OCI-LY3 (cell line): ENCODE data around the gene DHRSX.

Experiments
- H2AFZ ChIP-seq: fragments of 200-600, 300-600 bp; shearing (Covaris generic); 2 replicates; pipeline ENCODE4 v1.6.0; 2014; ENCODE audit warnings: antibody characterized with exemption, low read depth, low read length
- H3K27ac ChIP-seq: fragments of 200-600, 300-600 bp; sonication (generic); 2 replicates; pipeline ENCODE4 v1.5.1; 2014; ENCODE audit warnings: mild to moderate bottlenecking, low read length, moderate library complexity, mixed read lengths
- H3K27me3 ChIP-seq: fragments of 200-600, 300-600 bp; sonication (generic); 2 replicates; pipeline ENCODE4 v1.6.1; 2014; ENCODE audit warnings: low read depth, low read length, mixed read lengths
- H3K36me3 ChIP-seq: fragments of 200-600, 300-600 bp; sonication (generic); replicated peaks from 2 replicates; pipeline ENCODE3; 2014; ENCODE audit warnings: low read depth, low read length, mixed read lengths
- H3K4me1 ChIP-seq: fragments of 300-600, 200-600 bp; sonication (generic); 2 replicates; pipeline ENCODE4 v1.6.1; 2014; ENCODE audit warnings: low read length, mixed read lengths
- H3K4me2 ChIP-seq: fragments of 200-600, 300-600 bp; sonication (generic); 2 replicates; pipeline ENCODE4 v1.6.1; 2014; ENCODE audit warnings: low read length, mixed read lengths
- H3K4me3 ChIP-seq: fragments of 300-600, 200-600 bp; sonication (generic); 2 replicates; pipeline ENCODE4 v1.5.1; 2014; ENCODE audit warnings: antibody characterized with exemption, mild to moderate bottlenecking, low read length, moderate library complexity
- H3K79me2 ChIP-seq: fragments of 300-600, 200-600 bp; shearing (Covaris generic); 2 replicates; pipeline ENCODE4 v1.6.1; 2014; ENCODE audit warnings: mild to moderate bottlenecking, low read length, mixed read lengths
- H3K9ac ChIP-seq: fragments of 300-600, 200-600 bp; shearing (Covaris generic); 2 replicates; pipeline ENCODE4 v1.6.0; 2014; ENCODE audit warnings: mild to moderate bottlenecking, low read length, moderate library complexity
- H3K9me3 ChIP-seq: fragments of 200-600, 300-600 bp; shearing (Covaris generic); 2 replicates; pipeline ENCODE4 v1.6.1; 2014; ENCODE audit warnings: low read length, mixed read lengths; ENCODE audit not compliant: insufficient read depth
- H4K20me1 ChIP-seq: fragments of 200-600, 300-600 bp; sonication (generic); 2 replicates; pipeline ENCODE4 v1.6.1; 2016; ENCODE audit warnings: low read length, mixed read lengths; ENCODE audit not compliant: insufficient read depth
- CTCF ChIP-seq: fragments of 200-600, 300-600 bp; sonication (generic); IDR thresholded peaks from 2 replicates; pipeline ENCODE4 v1.5.1; 2014; ENCODE audit warnings: antibody characterized with exemption, low read length, low read depth
- EZH2phosphoT487 ChIP-seq: fragments of 200-600 bp; shearing (Covaris generic); IDR thresholded peaks from 2 replicates; pipeline ENCODE4 v1.6.1; 2018; ENCODE audit warnings: antibody characterized with exemption, mixed run types, low read depth

The DHRSX gene

GRCh38 chrX:2252331-2253065 lies 248.3 kb downstream of the DHRSX start:
- H3K4me3 ChIP-seq, result no peak overlapping the region
- no peaks in the 10 kb centered on the region for H3K9me3 ChIP-seq
- H3K27me3 ChIP-seq, result no peaks in the 10 kb centered on the region
- TF ChIP-seq CTCF (no peak), EZH2phosphoT487 (no peak)
- H4K20me1 ChIP-seq, result no peaks in the 10 kb centered on the region
- no peaks in the 10 kb centered on the region for H3K79me2 ChIP-seq
- H2AFZ ChIP-seq, result no peak overlapping the region
- no peak overlapping the region for H3K9ac ChIP-seq
- peaks cover 6% of the 10 kb centered on the region for H3K36me3 ChIP-seq
- H3K4me2 ChIP-seq, result no peak overlapping the region
- no peak overlapping the region for H3K27ac ChIP-seq
- peaks cover 10% of the 10 kb centered on the region for H3K4me1 ChIP-seq

GRCh38 chrX:2251211-2251610 lies 249.6 kb downstream of the DHRSX start:
- no peak overlapping the region for H2AFZ ChIP-seq
- no peak for TF ChIP-seq CTCF
- TF ChIP-seq EZH2phosphoT487, result no peak
- H3K36me3 ChIP-seq, result peaks cover 6% of the 10 kb centered on the region
- H3K4me3 ChIP-seq, result no peak overlapping the region
- H3K9ac ChIP-seq, result no peak overlapping the region
- no peaks in the 10 kb centered on the region for H3K79me2 ChIP-seq
- no peaks in the 10 kb centered on the region for H3K27me3 ChIP-seq
- H4K20me1 ChIP-seq, result no peaks in the 10 kb centered on the region
- H3K4me2 ChIP-seq, result no peak overlapping the region
- no peaks in the 10 kb centered on the region for H3K9me3 ChIP-seq
- H3K4me1 ChIP-seq, result peaks cover 4% of the 10 kb centered on the region
- no peak overlapping the region for H3K27ac ChIP-seq

GRCh38 chrX:2243913-2244460 lies 256.8 kb downstream of the DHRSX start:
- TF ChIP-seq CTCF (no peak), EZH2phosphoT487 (no peak)
- H3K27me3 ChIP-seq, result no peaks in the 10 kb centered on the region
- H3K27ac ChIP-seq, result no peak overlapping the region
- no peaks in the 10 kb centered on the region for H4K20me1 ChIP-seq
- no peaks in the 10 kb centered on the region for H3K9me3 ChIP-seq
- no peak overlapping the region for H3K4me3 ChIP-seq
- H3K79me2 ChIP-seq, result 0 out of 2 replicates have a peak, but pooled peaks cover 3% of the 10 kb centered on the region
- H3K4me1 ChIP-seq, result no peaks in the 10 kb centered on the region
- H3K36me3 ChIP-seq, result peaks cover 4% of the 10 kb centered on the region
- no peak overlapping the region for H3K9ac ChIP-seq
- no peak overlapping the region for H2AFZ ChIP-seq
- H3K4me2 ChIP-seq, result no peak overlapping the region

- TF ChIP-seq CTCF (no peak), EZH2phosphoT487 (no peak)
Measured at GRCh38 chrX:2242980-2243379, 257.8 kb downstream of the DHRSX start.

More at GRCh38 chrX:2242980-2243379, 257.8 kb downstream of the DHRSX start:
- Histone ChIP-seq H3K9me3 (no peaks in the 10 kb centered on the region), H3K4me1 (no peaks in the 10 kb centered on the region), H3K4me2 (no peak overlapping the region), H4K20me1 (no peaks in the 10 kb centered on the region), H3K36me3 (peaks cover 4% of the 10 kb centered on the region), H3K79me2 (0 out of 2 replicates have a peak, but pooled peaks cover 3% of the 10 kb centered on the region), H3K4me3 (no peak overlapping the region), H3K9ac (no peak overlapping the region), H3K27ac (no peak overlapping the region), H2AFZ (no peak overlapping the region), H3K27me3 (no peaks in the 10 kb centered on the region)
